ENCODE measurements around the gene ETS1. TPM values are rescaled to one million over a fixed set of nuclear protein-coding genes. Genes with fewer than 3 reads are reported as not detected.

The ETS1 gene
- total RNA-seq, 1 donor: 317 TPM

DNA sequence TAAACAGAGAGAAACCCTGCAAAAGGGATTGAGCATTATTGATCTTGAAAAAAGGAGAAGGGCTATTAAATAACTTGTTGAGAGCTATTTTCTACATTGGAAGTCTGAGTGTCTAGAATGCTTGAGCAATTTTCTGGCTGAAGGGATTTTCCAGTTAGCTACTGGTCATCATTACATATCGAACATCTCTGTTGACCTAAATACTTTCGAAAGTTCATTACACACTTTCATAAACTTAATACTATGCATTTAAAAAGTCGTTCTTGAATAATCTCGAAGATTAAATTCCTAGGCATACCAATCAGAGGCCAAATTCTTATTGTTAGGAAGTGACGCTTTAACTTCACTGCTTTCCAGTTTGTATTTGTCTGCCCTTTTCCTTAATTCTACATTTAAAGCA is 13.7 kb downstream of the ETS1 start:
- Histone ChIP-seq H3K27me3 (ENCODE audit: insufficient read depth, low read length) (no peaks in the 10 kb centered on the region), H3K9me3 (ENCODE audit: low read depth, low read length) (no peaks in the 10 kb centered on the region), H3K4me3 (ENCODE audit: low read length) (no peak overlapping the region), H3K4me1 (ENCODE audit: insufficient read depth, low read length) (peaks cover 23% of the 10 kb centered on the region)

DNA sequence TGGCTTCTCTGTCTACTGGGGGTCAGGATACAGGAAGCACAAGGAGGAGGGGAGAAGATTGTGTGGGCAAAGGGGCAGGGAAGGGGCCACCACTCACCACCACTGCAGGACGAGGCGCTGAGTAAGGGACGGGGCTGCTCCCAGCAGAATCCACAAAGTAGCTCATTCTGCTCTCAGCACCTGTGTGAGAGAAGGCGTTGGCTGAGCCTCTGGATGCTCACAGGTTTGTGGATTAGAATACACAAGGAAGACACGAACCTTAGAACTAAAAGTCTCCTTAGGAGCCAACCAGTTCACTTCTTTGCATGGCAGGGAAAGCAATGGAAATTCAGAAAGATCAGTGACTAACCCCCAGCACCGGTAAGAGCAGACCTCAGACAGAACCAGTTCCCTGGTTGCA is 14.4 kb downstream of the ETS1 start:
- no peaks in the 10 kb centered on the region for H3K9me3 ChIP-seq (ENCODE audit: low read depth, low read length)
- peaks cover 30% of the 10 kb centered on the region for H3K4me1 ChIP-seq (ENCODE audit: insufficient read depth, low read length)
- no peak overlapping the region for H3K4me3 ChIP-seq (ENCODE audit: low read length)
- H3K27me3 ChIP-seq (ENCODE audit: insufficient read depth, low read length): no peaks in the 10 kb centered on the region

DNA sequence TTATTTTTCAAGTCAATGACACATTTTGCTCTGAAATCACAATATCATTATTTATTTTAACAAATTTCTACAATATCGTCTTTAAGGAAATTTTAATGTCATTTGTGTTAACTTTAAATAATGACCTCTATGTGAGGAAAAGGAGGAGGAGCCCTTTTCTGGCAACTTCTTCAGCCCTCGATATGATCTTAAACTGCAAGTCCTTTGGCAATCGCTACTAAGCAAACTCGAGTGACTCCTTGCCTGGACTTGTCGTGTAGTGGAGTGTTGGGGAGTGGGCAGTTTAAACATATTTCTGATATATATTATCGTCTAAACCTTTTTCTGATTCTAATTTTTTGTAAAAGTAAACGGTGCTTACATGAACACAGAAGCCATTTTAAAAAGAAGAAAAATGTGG is 16.7 kb downstream of the ETS1 start:
- Histone ChIP-seq H3K9me3 (ENCODE audit: low read depth, low read length) (no peaks in the 10 kb centered on the region), H3K4me1 (ENCODE audit: insufficient read depth, low read length) (peaks cover 34% of the 10 kb centered on the region), H3K4me3 (ENCODE audit: low read length) (no peak overlapping the region), H3K27me3 (ENCODE audit: insufficient read depth, low read length) (no peaks in the 10 kb centered on the region)

DNA sequence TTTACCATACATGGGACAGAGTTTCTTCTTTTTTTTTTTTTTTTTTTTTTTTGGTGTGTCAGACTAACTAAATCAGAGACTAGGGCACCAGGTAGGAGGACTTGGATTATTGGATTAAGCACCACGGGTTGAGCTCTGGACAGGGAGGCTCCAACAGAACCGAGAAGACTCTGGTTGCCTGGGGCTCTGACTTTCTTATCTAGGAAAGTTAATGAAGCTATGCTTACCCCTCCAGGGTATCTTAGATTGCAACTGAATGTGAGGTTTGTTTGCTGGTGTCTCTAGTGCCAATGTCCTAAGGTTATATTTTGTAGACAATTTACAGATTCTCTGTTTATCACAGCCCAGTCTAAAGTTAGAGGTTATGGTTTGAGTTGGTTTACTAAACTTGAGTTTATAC is 18.1 kb downstream of the ETS1 start:
- Histone ChIP-seq H3K9me3 (ENCODE audit: low read depth, low read length) (no peaks in the 10 kb centered on the region), H3K4me3 (ENCODE audit: low read length) (no peak overlapping the region), H3K4me1 (ENCODE audit: insufficient read depth, low read length) (peaks cover 41% of the 10 kb centered on the region), H3K27me3 (ENCODE audit: insufficient read depth, low read length) (no peaks in the 10 kb centered on the region)

DNA sequence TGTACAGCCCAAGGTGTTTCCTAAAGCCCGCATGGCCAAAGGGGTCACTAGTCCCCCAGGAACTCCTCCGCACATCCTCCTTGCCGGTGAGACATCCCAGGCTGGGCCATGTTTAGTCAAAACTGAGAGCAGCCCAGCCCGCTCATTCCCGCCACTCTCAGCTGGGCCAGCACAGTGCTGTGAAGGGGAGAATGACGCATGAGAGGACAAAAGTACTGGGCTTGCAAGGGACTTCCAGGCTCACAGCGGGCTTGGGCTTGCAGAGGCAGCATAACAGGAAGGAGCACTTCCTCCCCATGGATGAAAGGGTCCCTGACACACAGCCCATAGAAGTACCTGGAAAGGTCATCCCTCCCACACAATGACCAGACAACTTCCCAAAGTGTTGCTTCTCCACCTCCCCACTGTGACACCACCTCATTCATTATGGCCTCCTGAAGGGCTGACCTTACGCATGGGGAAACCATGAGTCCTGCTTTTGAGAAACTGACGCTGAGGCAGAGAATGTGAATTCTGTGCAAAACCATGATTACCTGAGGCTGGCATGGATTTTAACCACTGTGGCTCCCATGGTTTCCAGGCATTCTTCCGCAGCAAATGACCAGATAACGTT is 19.1 kb downstream of the ETS1 start:
- H3K4me3 ChIP-seq (ENCODE audit: low read length): no peak overlapping the region
- H3K27me3 ChIP-seq (ENCODE audit: insufficient read depth, low read length): no peaks in the 10 kb centered on the region
- H3K4me1 ChIP-seq (ENCODE audit: insufficient read depth, low read length): peaks cover 51% of the 10 kb centered on the region
- H3K9me3 ChIP-seq (ENCODE audit: low read depth, low read length): no peaks in the 10 kb centered on the region

DNA sequence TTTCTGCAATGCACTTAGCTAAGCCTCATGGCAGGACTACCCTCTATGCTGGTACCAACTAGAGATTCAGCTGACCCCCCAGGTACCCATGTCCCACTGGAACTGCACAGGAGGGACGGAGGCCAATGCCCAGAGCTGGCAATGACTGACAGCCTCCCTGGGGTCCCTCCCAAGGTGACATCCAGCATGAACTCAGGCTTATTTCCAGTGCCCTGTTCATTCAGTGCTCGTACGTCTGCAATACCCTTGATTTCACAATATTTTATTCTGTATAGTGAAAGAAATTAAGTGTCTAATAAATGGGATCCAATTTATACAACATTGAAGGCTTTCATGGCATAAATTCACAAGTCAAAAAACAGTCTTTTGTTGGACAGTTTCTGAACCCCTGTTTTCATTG is 20.2 kb downstream of the ETS1 start:
- no peaks in the 10 kb centered on the region for H3K9me3 ChIP-seq (ENCODE audit: low read depth, low read length)
- H3K4me1 ChIP-seq (ENCODE audit: insufficient read depth, low read length): peaks cover 53% of the 10 kb centered on the region

DNA sequence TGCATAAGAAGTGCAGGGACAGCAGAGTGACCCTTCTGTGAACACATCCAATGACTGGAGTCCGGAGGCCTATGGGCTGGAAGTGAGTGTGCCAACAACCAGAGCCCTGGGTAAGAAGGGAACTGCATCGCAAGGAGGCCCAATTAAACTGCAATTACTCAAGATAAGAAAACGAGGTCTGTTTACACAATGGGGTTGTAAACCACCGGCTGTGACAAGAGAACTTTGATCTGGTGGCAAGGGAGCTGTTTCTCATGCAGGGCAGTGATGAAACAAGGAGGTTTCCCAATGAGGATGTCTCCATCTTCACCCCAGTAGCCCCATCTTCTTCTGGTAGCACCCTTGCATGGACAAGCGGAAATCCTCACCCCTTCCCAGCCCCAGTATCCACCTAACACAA is 21.5 kb downstream of the ETS1 start:
- H3K27me3 ChIP-seq (ENCODE audit: insufficient read depth, low read length): no peaks in the 10 kb centered on the region
- H3K4me3 ChIP-seq (ENCODE audit: low read length): no peak overlapping the region
- H3K4me1 ChIP-seq (ENCODE audit: insufficient read depth, low read length): peaks cover 56% of the 10 kb centered on the region
- H3K9me3 ChIP-seq (ENCODE audit: low read depth, low read length): no peaks in the 10 kb centered on the region

More for the DNA sequence above, 20.2 kb downstream of the ETS1 start:
- no peaks in the 10 kb centered on the region for H3K27me3 ChIP-seq (ENCODE audit: insufficient read depth, low read length)
- no peak overlapping the region for H3K4me3 ChIP-seq (ENCODE audit: low read length)

DNA sequence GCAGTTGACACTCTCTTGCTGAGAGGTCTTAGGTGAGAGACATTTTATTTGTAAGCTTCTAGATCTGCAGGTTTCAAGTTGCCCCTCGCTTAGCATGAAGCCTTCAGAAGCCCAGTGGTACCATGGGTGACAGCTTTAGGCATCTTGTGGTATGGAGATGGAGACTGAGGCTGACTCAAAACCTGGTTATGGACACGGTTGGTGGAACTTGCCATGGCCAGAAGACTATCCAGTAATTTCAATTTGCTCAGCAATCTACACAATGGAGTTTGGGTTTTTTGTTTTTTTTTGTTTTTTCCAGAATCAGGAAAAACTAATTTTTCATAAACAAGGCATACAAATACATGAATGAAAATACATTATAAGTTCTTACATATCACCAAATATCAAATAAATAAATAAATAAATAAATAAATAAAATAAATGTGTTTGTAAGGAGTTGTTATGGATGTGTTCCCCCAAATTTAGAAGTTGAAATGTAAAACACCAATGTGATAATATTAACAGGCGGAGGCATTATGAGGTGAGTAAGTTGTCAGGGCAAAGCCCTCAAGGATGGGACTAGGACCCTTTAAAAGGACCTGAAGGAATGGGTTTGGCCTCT is 22.6 kb downstream of the ETS1 start:
- H3K4me1 ChIP-seq (ENCODE audit: insufficient read depth, low read length): peaks cover 60% of the 10 kb centered on the region
- H3K9me3 ChIP-seq (ENCODE audit: low read depth, low read length): no peaks in the 10 kb centered on the region
- no peak overlapping the region for H3K4me3 ChIP-seq (ENCODE audit: low read length)
- no peaks in the 10 kb centered on the region for H3K27me3 ChIP-seq (ENCODE audit: insufficient read depth, low read length)

DNA sequence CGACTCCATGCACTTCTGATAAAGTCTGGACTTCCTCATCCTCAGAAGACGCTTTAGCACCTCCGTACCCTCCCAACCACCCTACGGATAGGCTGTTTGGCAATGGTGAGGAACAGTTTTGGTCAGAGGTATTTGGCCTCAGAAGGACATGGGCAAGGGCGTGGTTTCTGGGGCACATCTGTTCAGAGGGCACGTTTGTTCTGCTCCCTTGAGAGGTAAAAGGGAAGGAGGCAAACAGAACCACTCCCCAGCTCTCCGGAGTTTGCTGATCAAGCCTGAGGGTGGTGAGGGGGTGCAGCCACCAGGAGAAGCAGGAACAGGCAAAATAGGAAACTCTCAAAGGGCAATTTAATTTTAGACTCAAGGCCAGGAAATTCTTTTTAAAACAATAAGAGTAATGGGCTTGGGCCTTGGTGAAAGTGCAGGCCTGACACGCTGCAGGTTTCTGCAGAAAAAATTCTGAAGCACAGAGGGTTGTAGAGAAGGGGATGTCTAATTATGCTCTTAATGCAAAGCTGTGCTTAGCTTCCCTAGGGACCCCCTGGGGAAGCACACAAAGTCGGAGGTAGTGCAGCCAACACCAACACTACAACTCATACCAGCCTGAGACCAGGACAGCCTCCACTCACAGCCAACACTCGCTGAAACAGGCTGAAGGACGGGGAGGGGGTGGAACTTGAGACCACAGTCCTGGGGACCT is 23.3 kb downstream of the ETS1 start:
- H3K4me1 ChIP-seq (ENCODE audit: insufficient read depth, low read length): peaks cover 60% of the 10 kb centered on the region

DNA sequence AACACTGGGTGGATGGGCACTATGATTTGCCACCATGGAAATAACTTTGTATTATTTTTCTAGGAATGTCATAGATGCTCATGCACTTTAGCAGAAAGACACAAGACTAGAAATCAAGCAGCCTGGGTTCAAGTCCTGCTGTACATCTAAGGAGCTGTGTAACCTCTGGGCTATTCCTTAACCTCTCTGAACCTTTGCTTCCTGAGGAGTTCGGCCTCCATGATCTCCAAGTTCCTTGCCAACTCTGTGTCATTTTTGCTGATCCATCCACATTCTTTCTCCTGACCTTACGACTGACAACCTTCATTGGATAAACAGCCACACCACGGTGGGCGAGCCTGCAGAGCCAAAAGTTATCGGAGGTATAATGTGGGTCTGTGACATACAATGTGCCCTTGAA is 24.1 kb downstream of the ETS1 start:
- no peak overlapping the region for H3K4me3 ChIP-seq (ENCODE audit: low read length)
- peaks cover 57% of the 10 kb centered on the region for H3K4me1 ChIP-seq (ENCODE audit: insufficient read depth, low read length)
- no peaks in the 10 kb centered on the region for H3K27me3 ChIP-seq (ENCODE audit: insufficient read depth, low read length)
- no peaks in the 10 kb centered on the region for H3K9me3 ChIP-seq (ENCODE audit: low read depth, low read length)

More for the DNA sequence above, 23.3 kb downstream of the ETS1 start:
- Histone ChIP-seq H3K4me3 (ENCODE audit: low read length) (no peak overlapping the region), H3K27me3 (ENCODE audit: insufficient read depth, low read length) (no peaks in the 10 kb centered on the region), H3K9me3 (ENCODE audit: low read depth, low read length) (no peaks in the 10 kb centered on the region)

DNA sequence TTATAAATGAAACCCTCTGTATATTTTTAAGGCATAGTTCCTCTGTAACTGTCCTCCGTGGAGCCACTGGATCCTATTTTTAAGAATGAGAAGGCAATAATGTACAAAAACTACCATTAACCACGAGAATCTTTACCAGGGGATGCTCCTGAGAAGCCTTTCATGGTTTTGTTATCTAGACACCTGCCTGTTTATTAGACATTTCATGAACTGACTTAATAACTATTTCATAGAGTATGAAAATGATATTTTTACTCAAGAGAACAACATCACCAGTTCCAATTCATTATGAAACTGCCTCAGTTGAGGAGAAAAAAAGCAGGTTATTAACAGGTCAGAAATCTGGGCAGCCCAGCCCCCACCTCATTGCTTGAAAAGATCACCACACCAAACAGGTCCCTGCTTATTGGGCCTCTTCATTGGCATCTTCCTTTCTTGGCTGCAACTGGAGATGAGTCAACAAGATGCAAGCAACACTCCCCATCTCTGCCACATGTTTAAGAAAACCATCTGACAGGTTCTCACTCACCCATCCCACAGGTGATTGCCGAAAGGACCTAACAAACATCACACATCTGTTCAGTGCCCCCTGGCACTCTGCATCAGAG is 27.8 kb downstream of the ETS1 start:
- no peaks in the 10 kb centered on the region for H3K27me3 ChIP-seq (ENCODE audit: insufficient read depth, low read length)
- no peaks in the 10 kb centered on the region for H3K9me3 ChIP-seq (ENCODE audit: low read depth, low read length)
- H3K4me1 ChIP-seq (ENCODE audit: insufficient read depth, low read length): peaks cover 22% of the 10 kb centered on the region
- no peak overlapping the region for H3K4me3 ChIP-seq (ENCODE audit: low read length)

DNA sequence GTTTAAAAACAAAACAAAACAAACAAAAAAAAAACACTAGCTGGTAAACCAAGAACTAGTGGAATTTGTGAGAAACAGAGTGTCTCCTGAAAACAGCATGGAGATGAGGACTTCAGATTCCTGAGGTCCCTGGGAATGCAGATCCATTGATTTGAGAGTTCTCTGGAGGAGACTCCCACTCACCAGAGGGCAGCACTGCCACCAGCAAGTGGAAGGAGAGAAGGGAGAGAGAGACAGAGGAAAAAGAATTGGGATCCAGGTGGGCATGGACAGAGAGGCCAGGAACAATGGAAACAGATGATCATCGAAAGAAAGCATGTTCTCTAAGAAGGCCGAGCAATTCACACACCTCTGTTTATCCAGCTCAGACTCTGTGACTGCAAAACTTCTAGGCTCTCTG is 31.8 kb downstream of the ETS1 start:
- H3K9me3 ChIP-seq (ENCODE audit: low read depth, low read length): no peaks in the 10 kb centered on the region
- H3K27me3 ChIP-seq (ENCODE audit: insufficient read depth, low read length): no peaks in the 10 kb centered on the region
- no peak overlapping the region for H3K4me3 ChIP-seq (ENCODE audit: low read length)
- peaks cover 40% of the 10 kb centered on the region for H3K4me1 ChIP-seq (ENCODE audit: insufficient read depth, low read length)

DNA sequence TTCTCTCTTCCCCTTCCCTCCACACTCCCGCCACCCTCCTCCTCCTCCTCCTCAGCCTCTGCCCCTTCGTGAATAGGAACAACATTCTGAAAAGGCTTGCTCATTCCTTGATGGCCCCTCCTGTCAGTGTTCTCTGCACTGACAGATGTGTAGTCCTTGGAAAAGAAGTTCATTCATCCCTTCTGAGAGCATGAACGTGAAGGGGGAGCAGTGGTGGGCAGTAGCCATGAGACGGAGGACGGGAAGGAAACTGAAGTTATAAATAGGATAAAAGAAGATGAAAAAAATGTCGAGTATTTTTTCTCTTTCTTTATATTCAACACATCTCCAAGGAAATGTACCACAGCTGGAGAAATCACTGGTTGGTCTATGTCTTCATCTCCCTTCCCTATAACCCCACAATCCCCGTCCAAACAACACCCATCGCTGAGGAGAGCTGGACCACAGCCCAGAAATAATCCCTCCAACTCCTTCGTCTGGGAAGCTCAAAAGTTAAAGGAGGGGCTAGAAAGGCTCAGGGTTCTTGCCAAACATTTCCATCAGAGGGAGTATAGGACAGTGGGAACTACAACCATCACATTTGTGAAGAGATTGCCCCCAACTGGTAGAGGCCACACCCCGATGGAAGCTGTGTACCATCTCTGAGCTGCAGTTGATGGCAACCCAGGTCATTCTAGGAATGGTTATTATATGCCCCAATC is 33.5 kb downstream of the ETS1 start:
- peaks cover 54% of the 10 kb centered on the region for H3K4me1 ChIP-seq (ENCODE audit: insufficient read depth, low read length)

DNA sequence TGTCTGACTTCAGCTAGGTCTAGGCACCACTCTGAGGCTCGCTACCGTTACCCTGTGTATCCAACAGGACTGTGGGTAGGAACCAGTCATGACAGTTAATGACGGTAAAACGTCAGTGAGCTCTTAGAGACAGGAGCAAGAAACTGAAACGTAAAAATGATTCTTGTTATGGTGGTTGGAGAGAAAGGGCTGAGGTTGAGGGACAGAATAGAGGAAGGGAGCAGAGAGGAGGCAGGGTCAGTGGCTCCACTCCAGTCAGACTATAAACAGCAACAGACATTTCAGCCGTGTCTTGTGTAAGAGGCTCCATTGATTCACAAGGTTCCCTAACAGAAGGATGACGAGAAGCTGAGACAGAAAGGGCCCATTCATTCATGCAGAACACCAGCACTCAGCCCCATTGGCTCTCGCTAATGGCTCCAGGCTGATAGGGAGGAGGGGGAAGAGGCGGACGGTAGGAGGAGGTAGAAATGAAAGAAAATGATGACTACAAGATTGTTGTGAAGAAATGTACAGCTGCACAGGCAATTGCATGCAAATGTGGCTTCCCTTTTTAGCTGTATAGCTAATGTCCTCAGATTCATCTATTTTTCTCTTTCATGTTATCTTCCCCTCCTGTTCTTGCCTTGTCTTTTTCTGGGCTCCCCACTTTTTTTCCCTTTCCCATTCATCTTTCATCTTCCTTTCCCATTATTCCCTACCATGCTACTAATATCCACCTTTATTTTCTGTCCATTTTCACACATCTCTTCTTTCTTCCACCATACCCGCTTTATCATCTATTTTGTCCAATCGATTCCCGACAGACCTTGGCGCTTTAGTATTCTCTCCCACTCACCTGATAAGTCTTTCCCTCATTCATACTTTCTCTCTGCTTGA is 34.3 kb downstream of the ETS1 start:
- no peaks in the 10 kb centered on the region for H3K9me3 ChIP-seq (ENCODE audit: low read depth, low read length)
- H3K4me1 ChIP-seq (ENCODE audit: insufficient read depth, low read length): peaks cover 61% of the 10 kb centered on the region
- H3K27me3 ChIP-seq (ENCODE audit: insufficient read depth, low read length): no peaks in the 10 kb centered on the region
- H3K4me3 ChIP-seq (ENCODE audit: low read length): no peak overlapping the region

More for the DNA sequence above, 33.5 kb downstream of the ETS1 start:
- no peaks in the 10 kb centered on the region for H3K9me3 ChIP-seq (ENCODE audit: low read depth, low read length)
- no peaks in the 10 kb centered on the region for H3K27me3 ChIP-seq (ENCODE audit: insufficient read depth, low read length)
- no peak overlapping the region for H3K4me3 ChIP-seq (ENCODE audit: low read length)

Measured in mononuclear cell (primary cell).